ENCODE data around the gene RXRA. TPM values are rescaled to one million over a fixed set of nuclear protein-coding genes. Genes with fewer than 3 reads are reported as not detected.

The RXRA gene
- total and polyA plus RNA-seq, 2 donors (not counting 1 experiment from before 2014, with no cell fraction given): 2.6 to 6.8 TPM

- Histone ChIP-seq H3K9me3 (ENCODE audit: control extremely low read depth in 1 of 3, control insufficient read depth in 2 of 3, insufficient read depth in 1 of 3, low read length in 2 of 3) (peaks cover 0 to 5% (median 0%) of the 10 kb centered on the region in 3 donors), H3K27ac (ENCODE audit: low read length in 2 of 2) (no peak overlapping the region), H4K20me1 (ENCODE audit: control insufficient read depth, insufficient read depth, low read length, poor library complexity, severe bottlenecking) (no peaks in the 10 kb centered on the region), H3K36me3 (replicated peaks in 1 of 2; ENCODE audit: control extremely low read depth in 1 of 2, control insufficient read depth in 1 of 2, extremely low read depth in 1 of 2, insufficient read depth in 2 of 2, low read length in 1 of 2) (no peaks in the 10 kb centered on the region), H2AFZ (ENCODE audit: insufficient read depth, low read depth, low read length, poor library complexity, severe bottlenecking) (peak overlapping the region; percentile 59), H3K4me1 (ENCODE audit: control insufficient read depth in 2 of 2, insufficient read depth in 2 of 2, low read length in 2 of 2) (peaks cover 11 to 20% of the 10 kb centered on the region in 2 donors), H3K9ac (ENCODE audit: low read length) (peak overlapping the region; percentile 64), H3K4me3 (ENCODE audit: control extremely low read depth in 1 of 5, extremely low read depth in 1 of 5, insufficient read depth in 1 of 5, low read depth in 2 of 5, low read length in 4 of 5) (peak overlapping the region; percentile 17 to 85 (median 78)), H3K27me3 (replicated peaks in 1 of 4; ENCODE audit: control extremely low read depth in 1 of 4, control insufficient read depth in 3 of 4, insufficient read depth in 4 of 4, low read length in 3 of 4) (peaks cover 0 to 13% (median 3%) of the 10 kb centered on the region in 4 experiments), H3K4me2 (replicated peaks; ENCODE audit: low read depth, low read length, poor library complexity, severe bottlenecking) (peak overlapping the region; percentile 90), H3K79me2 (ENCODE audit: control insufficient read depth, insufficient read depth, low read length) (peaks cover 15% of the 10 kb centered on the region)
- ChIA-PET CTCF (interaction anchor here (0.8 to 1.0 kb wide), 3 partner anchors 82 to 160 kb away, joined by 3 read pairs; no protein-coding TSS in a partner anchor), POLR2A (no interaction called here)
- no peaks in the 10 kb centered on the region for H3K9me3 Mint-ChIP-seq (ENCODE audit: insufficient read depth)
- TF ChIP-seq EZH2 (IDR thresholded peaks at IDR 0.05; ENCODE audit: borderline replicate concordance, insufficient read depth, low read depth, low read length, poor library complexity, severe bottlenecking): no peak
- TF ChIP-seq, protein P1, sequence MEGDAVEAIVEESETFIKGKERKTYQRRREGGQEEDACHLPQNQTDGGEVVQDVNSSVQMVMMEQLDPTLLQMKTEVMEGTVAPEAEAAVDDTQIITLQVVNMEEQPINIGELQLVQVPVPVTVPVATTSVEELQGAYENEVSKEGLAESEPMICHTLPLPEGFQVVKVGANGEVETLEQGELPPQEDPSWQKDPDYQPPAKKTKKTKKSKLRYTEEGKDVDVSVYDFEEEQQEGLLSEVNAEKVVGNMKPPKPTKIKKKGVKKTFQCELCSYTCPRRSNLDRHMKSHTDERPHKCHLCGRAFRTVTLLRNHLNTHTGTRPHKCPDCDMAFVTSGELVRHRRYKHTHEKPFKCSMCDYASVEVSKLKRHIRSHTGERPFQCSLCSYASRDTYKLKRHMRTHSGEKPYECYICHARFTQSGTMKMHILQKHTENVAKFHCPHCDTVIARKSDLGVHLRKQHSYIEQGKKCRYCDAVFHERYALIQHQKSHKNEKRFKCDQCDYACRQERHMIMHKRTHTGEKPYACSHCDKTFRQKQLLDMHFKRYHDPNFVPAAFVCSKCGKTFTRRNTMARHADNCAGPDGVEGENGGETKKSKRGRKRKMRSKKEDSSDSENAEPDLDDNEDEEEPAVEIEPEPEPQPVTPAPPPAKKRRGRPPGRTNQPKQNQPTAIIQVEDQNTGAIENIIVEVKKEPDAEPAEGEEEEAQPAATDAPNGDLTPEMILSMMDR (IDR thresholded peaks at IDR 0.05): no peak
- DNase-seq (peak; percentile 69), ATAC-seq (ENCODE audit: low read depth) (no peak)
- no peaks in the 10 kb centered on the region for H3K27me3 Mint-ChIP-seq
- intact Hi-C loops (cut with micrococcal nuclease): loop anchor here (2.0 to 10.0 kb wide), 6 partner anchors 67 to 260 kb away; partner anchors contain the start of genes BRD3 and RNU6ATAC
- peaks cover 13% of the 10 kb centered on the region for H3K4me1 Mint-ChIP-seq
- WGBS (ENCODE audit: insufficient coverage): 5% methylated on average over 63 of the region's 63 CpGs
- H3K4me3 Mint-ChIP-seq: peak overlapping the region; percentile 82
- H3K27ac Mint-ChIP-seq: peak overlapping the region; percentile 68
Measured at GRCh38 chr9:134325096-134325812, 1.0 kb upstream of the RXRA start.
